K562 (cell line): ENCODE data around the gene SLC23A2. TPM values are rescaled to one million over a fixed set of nuclear protein-coding genes. Genes with fewer than 3 reads are reported as not detected.

Experiments
- ATAC-seq: fragments of 200-7000 bp; cut with Tn5 transposase; 3 replicates; pipeline ENCODE4 v1.9.1; 2020; ENCODE audit warnings: moderate library complexity
- BruUV-seq: library from RNA; stranded (reverse); fragments of 400-500 nt; replicated peaks from 2 replicates; lab custom pipeline; 2021; lab: Mats Ljungman, UMichigan
- CTCF ChIA-PET: fragments of 300-600 bp; formaldehyde crosslinking; extraction: SDS; loops from one replicate; lab custom pipeline; 2021; ENCODE audit warnings: low intra/inter-chr PET ratio; lab: Yijun Ruan, JAX
- POLR2A ChIA-PET: fragments of 300-600, 350-650 bp; sonication (Branson Sonifier 250); formaldehyde crosslinking; extraction: SDS; loops from one replicate; lab custom pipeline; 2021; ENCODE audit warnings: antibody characterized with exemption, inconsistent platforms; lab: Yijun Ruan, JAX
- DNase-seq, 4 experiments: peaks; one replicate each; pipeline versions ENCODE4 v3.0.0 to v3.0.0-alpha.2; 2011 to 2018; ENCODE audit warnings: low spot score in 3 of 4, mixed read lengths in 3 of 4; ENCODE audit errors: extremely low read depth in 1 of 4
- FAIRE-seq: peaks from 2 replicates; lab custom pipeline; 2011; peaks lifted over from hg19 to GRCh38; lab: Jason Lieb, UNC
- H2AFZ ChIP-seq: 2 replicates; pipeline ENCODE4 v1.6.0; 2011; ENCODE audit warnings: low read depth, low read length, control low read depth, inconsistent platforms
- H3K27ac ChIP-seq: fragments of 200-600 bp; 3 replicates; pipeline ENCODE4 v1.8.0; 2011; ENCODE audit warnings: low read depth, mild to moderate bottlenecking, control low read depth, inconsistent platforms, low read length, moderate library complexity, mixed read lengths; ENCODE audit errors: extremely low read depth
- H3K27me3 ChIP-seq, 2 experiments: fragments of 300-600 bp in 1 of 2; 2 replicates in 1 of 2; 3 replicates in 1 of 2; pipeline versions ENCODE4 v1.6.0 to v1.8.0; 2011; ENCODE audit warnings: inconsistent platforms in 2 of 2, low read length in 2 of 2, mild to moderate bottlenecking in 1 of 2, mixed read lengths in 1 of 2, moderate library complexity in 1 of 2; ENCODE audit not compliant: control insufficient read depth in 2 of 2, insufficient read depth in 2 of 2
- H3K36me3 ChIP-seq: fragments of 300-600 bp; 3 replicates; pipeline ENCODE4 v1.8.0; 2011; ENCODE audit warnings: mild to moderate bottlenecking, low read length, inconsistent platforms; ENCODE audit not compliant: control insufficient read depth, insufficient read depth
- H3K4me1 ChIP-seq, 2 experiments: fragments of 200-600 bp in 1 of 2; replicated peaks in 1 of 2; 2 replicates in 1 of 2; 3 replicates in 1 of 2; pipeline versions ENCODE4 v1.5.1 to v1.8.0; 2011; ENCODE audit warnings: inconsistent platforms in 2 of 2, low read length in 2 of 2, mild to moderate bottlenecking in 1 of 2, mixed read lengths in 1 of 2, moderate library complexity in 1 of 2; ENCODE audit not compliant: control insufficient read depth in 2 of 2, insufficient read depth in 2 of 2
- H3K4me2 ChIP-seq: 2 replicates; pipeline ENCODE4 v1.6.1; 2011; ENCODE audit warnings: low read length, control low read depth, inconsistent platforms, mixed read lengths; ENCODE audit not compliant: insufficient read depth
- H3K4me3 ChIP-seq: fragments of 200-600 bp; sonication (generic), shearing (Covaris generic); 2 replicates; pipeline ENCODE4 v1.5.1; 2016; ENCODE audit warnings: control low read depth, inconsistent platforms
- H3K79me2 ChIP-seq: fragments of 200-600 bp; 3 replicates; pipeline ENCODE4 v1.8.0; 2011; ENCODE audit warnings: low read length, inconsistent platforms; ENCODE audit not compliant: control insufficient read depth, insufficient read depth
- H3K9ac ChIP-seq, 2 experiments: 2 replicates each; pipeline versions ENCODE4 v1.6.0 to v1.6.1; 2011; ENCODE audit warnings: low read depth in 2 of 2, low read length in 2 of 2, control low read depth in 1 of 2, inconsistent platforms in 1 of 2, mild to moderate bottlenecking in 1 of 2, mixed read lengths in 1 of 2; ENCODE audit not compliant: insufficient read depth in 1 of 2
- H3K9me1 ChIP-seq: one replicate; pipeline ENCODE4 v1.6.0; 2011; ENCODE audit warnings: inconsistent platforms, mild to moderate bottlenecking, low read length, moderate library complexity; ENCODE audit not compliant: control insufficient read depth, insufficient read depth
- H3K9me3 ChIP-seq: replicated peaks from 2 replicates; pipeline ENCODE4 v1.5.1; 2011; ENCODE audit warnings: low read depth, low read length, inconsistent platforms; ENCODE audit not compliant: control insufficient read depth, insufficient read depth
- H4K20me1 ChIP-seq: replicated peaks from 2 replicates; pipeline ENCODE4 v1.6.1; 2011; ENCODE audit warnings: low read length, inconsistent platforms, mixed read lengths; ENCODE audit not compliant: control insufficient read depth, insufficient read depth
- LCOR ChIP-seq: sonication (generic); formaldehyde crosslinking; IDR thresholded peaks from 2 replicates; pipeline ENCODE4 v1.8.0; 2022; ENCODE audit warnings: mild to moderate bottlenecking, missing genetic modification reagents
- NCOA1 ChIP-seq: fragments of 450-650 bp; IDR thresholded peaks from 2 replicates; pipeline ENCODE4 v1.6.1; 2016; ENCODE audit warnings: low read depth
- SETDB1 ChIP-seq: IDR thresholded peaks from one replicate; pipeline ENCODE4 v1.6.1; 2012; ENCODE audit warnings: low read length, control low read depth, inconsistent platforms
- SMAD4 ChIP-seq: fragments of 250-450 bp; sonication (Bioruptor Pico); conservative IDR thresholded peaks from 2 replicates; pipeline ENCODE4 v1.8.0; 2021; ENCODE audit warnings: inconsistent platforms, mild to moderate bottlenecking, moderate library complexity
- SMARCE1 ChIP-seq: fragments of 450-650 bp; IDR thresholded peaks from 2 replicates; pipeline ENCODE4 v1.7.1; 2016; ENCODE audit warnings: mild to moderate bottlenecking
- STAT6 ChIP-seq: sonication (generic); formaldehyde crosslinking; IDR thresholded peaks from 2 replicates; pipeline ENCODE4 v1.8.1; 2023; ENCODE audit warnings: mild to moderate bottlenecking, missing genetic modification reagents
- WGBS: fragments of 100-300 bp; shearing (Covaris generic); methylation state at CpG from one replicate; pipeline ENCODE4 v1.1.6; 2016; ENCODE audit warnings: low coverage, mixed read lengths; ENCODE audit not compliant: insufficient coverage; ENCODE audit errors: missing lambda C conversion rate; 5-methylcytosine and 5-hydroxymethylcytosine counted together
- in situ Hi-C: fragments of 300-500 bp; cut with MboI; formaldehyde crosslinking; loops from 4 replicates; pipeline ENCODE4 v1.15.0; 2018; ENCODE audit warnings: inconsistent platforms, mixed read lengths
- intact Hi-C: fragments of 100-400 bp; cut with micrococcal nuclease; formaldehyde crosslinking; loops from 2 replicates; pipeline ENCODE4 v1.14.2; 2022
- polyA plus RNA-seq, 8 experiments: library from polyadenylated mRNA; depleted of rRNA in 4 of 8; stranded (reverse) in 5 of 8; unstranded in 3 of 8; fragments of >200 nt; fragmentation: Nextera tagmentation in 2 of 8; fragmentation: Illumina TruSeq in 1 of 8; extraction: Ambion mirVana in 2 of 8; extraction: Trizol in 1 of 8; gene quantifications; 2 replicates each; pipeline versions ENCODE4 v1.2.1 to v1.2.3, GENCODE V29; 2011 to 2014; ENCODE audit warnings: inconsistent platforms in 1 of 8, missing spikeins in 1 of 8
- total RNA-seq, 7 experiments: library from RNA; depleted of rRNA in 6 of 7; stranded (reverse); fragments of >200 nt in 6 of 7; fragmentation: Illumina TruSeq in 2 of 7; extraction: Trizol in 2 of 7; gene quantifications; 2 replicates each; pipeline versions ENCODE4 v1.2.1 to v1.2.3, GENCODE V29; 2011 to 2021; ENCODE audit warnings: low replicate concordance in 1 of 7
- TF ChIP-seq, protein P1 (sequence below), 2 experiments: fragments of 450-650 bp; IDR thresholded peaks; 2 replicates each; pipeline ENCODE4 v1.6.1; 2016; ENCODE audit warnings: mild to moderate bottlenecking in 2 of 2, borderline replicate concordance in 1 of 2, low read depth in 1 of 2, moderate library complexity in 1 of 2

SLC23A2 gene
- total and polyA plus RNA-seq, 9 of the 15 experiments (the other 6 are each of a cell fraction or from before 2014, with no cell fraction given): 0.39 to 6.7 (median 3.2) TPM

DNA sequence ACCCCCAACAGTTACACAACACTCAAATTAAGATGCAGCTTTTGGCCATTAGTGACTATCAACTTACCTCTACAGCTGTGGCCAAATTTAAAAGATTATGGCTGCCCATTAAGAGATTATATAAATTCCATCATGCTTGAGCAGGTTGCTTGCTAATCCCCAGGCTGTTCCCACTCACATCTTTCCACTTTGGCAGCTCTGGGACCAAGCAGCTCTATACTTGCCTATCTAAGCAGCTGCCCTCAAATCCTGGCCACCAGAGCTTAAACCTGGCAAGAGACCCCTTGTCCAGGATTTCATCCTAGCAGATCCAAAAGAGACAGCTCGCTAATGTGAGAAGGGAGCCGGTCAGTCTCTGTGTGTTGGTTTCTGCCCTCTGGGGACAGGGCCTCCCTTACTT is 127.9 kb downstream of the SLC23A2 start:
- Histone ChIP-seq H3K4me2 (no peak overlapping the region), H4K20me1 (no peaks in the 10 kb centered on the region), H2AFZ (no peak overlapping the region), H3K9me1 (no peaks in the 10 kb centered on the region), H3K27ac (no peak overlapping the region), H3K4me3 (no peak overlapping the region), H3K79me2 (no peaks in the 10 kb centered on the region), H3K9me3 (no peaks in the 10 kb centered on the region), H3K9ac (no peak overlapping the region), H3K4me1 (no peaks in the 10 kb centered on the region), H3K36me3 (peaks cover 5% of the 10 kb centered on the region; the same call in 1 of the 3 replicates), H3K27me3 (no peaks in the 10 kb centered on the region)
- FAIRE-seq: no peak
- BruUV-seq: no TSS peak
- CTCF ChIA-PET: no interaction called here
- POLR2A ChIA-PET: no interaction called here
- WGBS: 67% methylated on average over 1 of the region's 2 CpGs
- DNase-seq: no peak
- no peak for ATAC-seq
- no peak for TF ChIP-seq LCOR (CRISPR knock-in tag)
- TF ChIP-seq SMARCE1: no peak
- no peak for TF ChIP-seq SMAD4 (CRISPR knock-in tag)
- TF ChIP-seq, protein P1, sequence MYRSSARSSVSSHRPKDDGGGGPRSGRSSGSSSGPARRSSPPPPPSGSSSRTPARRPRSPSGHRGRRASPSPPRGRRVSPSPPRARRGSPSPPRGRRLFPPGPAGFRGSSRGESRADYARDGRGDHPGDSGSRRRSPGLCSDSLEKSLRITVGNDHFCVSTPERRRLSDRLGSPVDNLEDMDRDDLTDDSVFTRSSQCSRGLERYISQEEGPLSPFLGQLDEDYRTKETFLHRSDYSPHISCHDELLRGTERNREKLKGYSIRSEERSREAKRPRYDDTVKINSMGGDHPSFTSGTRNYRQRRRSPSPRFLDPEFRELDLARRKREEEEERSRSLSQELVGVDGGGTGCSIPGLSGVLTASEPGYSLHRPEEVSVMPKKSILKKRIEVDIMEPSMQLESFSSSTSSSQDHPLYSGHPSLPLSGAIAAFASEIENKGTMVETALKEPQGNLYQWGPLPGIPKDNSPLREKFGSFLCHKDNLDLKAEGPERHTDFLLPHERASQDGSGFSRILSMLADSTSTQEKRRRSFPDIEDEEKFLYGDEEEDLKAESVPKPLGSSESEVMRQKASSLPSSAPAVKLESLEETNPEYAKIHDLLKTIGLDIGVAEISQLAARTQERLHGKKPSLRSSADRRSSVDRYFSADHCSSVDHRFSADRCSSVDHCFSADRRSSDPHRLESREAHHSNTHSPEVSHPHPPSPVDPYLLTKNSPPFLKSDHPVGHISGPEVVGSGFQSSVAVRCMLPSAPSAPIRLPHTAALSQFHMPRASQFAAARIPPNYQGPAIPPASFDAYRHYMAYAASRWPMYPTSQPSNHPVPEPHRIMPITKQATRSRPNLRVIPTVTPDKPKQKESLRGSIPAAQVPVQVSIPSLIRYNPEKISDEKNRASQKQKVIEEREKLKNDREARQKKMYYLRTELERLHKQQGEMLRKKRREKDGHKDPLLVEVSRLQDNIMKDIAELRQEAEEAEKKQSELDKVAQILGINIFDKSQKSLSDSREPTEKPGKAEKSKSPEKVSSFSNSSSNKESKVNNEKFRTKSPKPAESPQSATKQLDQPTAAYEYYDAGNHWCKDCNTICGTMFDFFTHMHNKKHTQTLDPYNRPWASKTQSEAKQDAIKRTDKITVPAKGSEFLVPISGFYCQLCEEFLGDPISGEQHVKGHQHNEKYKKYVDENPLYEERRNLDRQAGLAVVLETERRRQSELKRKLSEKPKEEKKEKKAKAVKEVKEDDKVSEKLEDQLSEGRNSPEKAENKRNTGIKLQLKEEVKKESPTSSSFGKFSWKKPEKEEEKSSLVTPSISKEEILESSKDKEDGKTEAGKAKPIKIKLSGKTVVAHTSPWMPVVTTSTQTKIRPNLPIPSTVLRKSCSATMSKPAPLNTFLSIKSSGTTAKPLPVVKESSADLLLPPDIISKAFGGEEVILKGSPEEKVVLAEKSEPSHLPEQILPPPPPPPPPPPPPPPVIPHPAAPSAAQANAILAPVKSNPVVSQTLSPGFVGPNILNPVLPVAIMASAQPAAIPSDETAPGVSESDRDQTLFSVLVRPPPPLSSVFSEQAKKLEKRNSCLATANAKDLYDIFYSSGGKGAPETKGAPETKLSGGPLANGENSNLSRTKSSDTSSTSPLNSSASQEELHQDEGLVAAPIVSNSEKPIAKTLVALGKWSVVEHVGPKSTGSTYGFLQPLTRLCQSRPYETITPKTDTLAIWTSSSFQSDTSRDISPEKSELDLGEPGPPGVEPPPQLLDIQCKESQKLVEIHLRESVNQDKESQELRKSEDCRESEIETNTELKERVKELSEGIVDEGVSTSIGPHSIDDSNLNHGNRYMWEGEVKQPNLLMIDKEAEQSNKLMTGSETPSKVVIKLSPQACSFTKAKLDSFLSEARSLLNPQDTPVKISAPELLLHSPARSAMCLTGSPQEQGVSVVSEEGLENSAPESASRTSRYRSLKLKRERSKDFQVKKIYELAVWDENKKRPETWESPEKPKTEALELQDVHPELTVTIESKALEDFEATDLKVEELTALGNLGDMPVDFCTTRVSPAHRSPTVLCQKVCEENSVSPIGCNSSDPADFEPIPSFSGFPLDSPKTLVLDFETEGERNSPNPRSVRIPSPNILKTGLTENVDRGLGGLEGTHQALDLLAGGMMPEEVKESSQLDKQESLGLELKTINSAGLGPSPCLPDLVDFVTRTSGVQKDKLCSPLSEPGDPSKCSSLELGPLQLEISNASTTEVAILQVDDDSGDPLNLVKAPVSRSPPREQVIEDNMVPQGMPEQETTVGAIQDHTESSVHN (IDR thresholded peaks at IDR 0.05; ENCODE audit: borderline replicate concordance in 1 of 2, low read depth in 1 of 2): no peak
- TF ChIP-seq NCOA1: no peak
- no peak for TF ChIP-seq STAT6 (CRISPR knock-in tag)
- no peak for TF ChIP-seq SETDB1
- intact Hi-C loops: no loop called here
- in situ Hi-C loops: no loop called here
